Activated B cell treated with CpG ODN at 0.5 μM for 24 hours (primary cell): ENCODE measurements around the gene SDHC. TPM values are rescaled to one million over a fixed set of nuclear protein-coding genes. Genes with fewer than 3 reads are reported as not detected.
"Not testable (repeated sequence)": the region's sequence is repeated elsewhere in the genome, so short reads cannot be mapped to it uniquely, and the experiment has no call there.

Experiments
- ATAC-seq: fragments of 200-7000 bp; cut with Tn5 transposase; one replicate; pipeline ENCODE4 v1.10.0; 2021; ENCODE audit warnings: low read depth, mild to moderate bottlenecking, moderate library complexity
- CTCF ChIA-PET: fragments of 350-600 bp; sonication (Branson Sonifier 250); formaldehyde crosslinking; loops from one replicate; lab custom pipeline; 2021; ENCODE audit warnings: antibody characterized with exemption; lab: Charles Lee
- POLR2A ChIA-PET: fragments of 350-600 bp; sonication (Branson Sonifier 250); formaldehyde crosslinking; loops from one replicate; lab custom pipeline; 2021; ENCODE audit warnings: antibody characterized with exemption; lab: Charles Lee
- DNase-seq: peaks from one replicate; pipeline ENCODE4 v3.0.0; 2022
- H3K27ac Mint-ChIP-seq: one replicate; pipeline ENCODE4 v1.8.0; 2020; ENCODE audit warnings: mixed read lengths
- H3K27me3 Mint-ChIP-seq: one replicate; pipeline ENCODE4 v1.8.0; 2021; ENCODE audit warnings: mixed read lengths
- H3K36me3 Mint-ChIP-seq: one replicate; pipeline ENCODE4 v1.8.0; 2021; ENCODE audit warnings: low read depth, mixed read lengths
- H3K4me1 Mint-ChIP-seq: one replicate; pipeline ENCODE4 v1.8.0; 2021; ENCODE audit warnings: mixed read lengths
- H3K4me3 Mint-ChIP-seq: one replicate; pipeline ENCODE4 v1.8.0; 2020; ENCODE audit warnings: mild to moderate bottlenecking, mixed read lengths
- H3K9me3 Mint-ChIP-seq: one replicate; pipeline ENCODE4 v1.8.0; 2020; ENCODE audit warnings: mixed read lengths
- intact Hi-C: fragments of 100-400 bp; cut with micrococcal nuclease; formaldehyde crosslinking; loops from one replicate; pipeline ENCODE4 v1.15.1; 2024
- total RNA-seq: library from RNA; stranded (reverse); gene quantifications from 2 replicates; pipeline ENCODE4 v1.2.3, GENCODE V29; 2022
- TF ChIP-seq, protein P1 (sequence below): fragments of 200-600 bp; IDR thresholded peaks from one replicate; pipeline ENCODE4 v1.8.0; 2022; ENCODE audit warnings: antibody characterized with exemption, mild to moderate bottlenecking

Gene SDHC
- total RNA-seq, 1 donor from 2014 or later: 160 TPM

DNA sequence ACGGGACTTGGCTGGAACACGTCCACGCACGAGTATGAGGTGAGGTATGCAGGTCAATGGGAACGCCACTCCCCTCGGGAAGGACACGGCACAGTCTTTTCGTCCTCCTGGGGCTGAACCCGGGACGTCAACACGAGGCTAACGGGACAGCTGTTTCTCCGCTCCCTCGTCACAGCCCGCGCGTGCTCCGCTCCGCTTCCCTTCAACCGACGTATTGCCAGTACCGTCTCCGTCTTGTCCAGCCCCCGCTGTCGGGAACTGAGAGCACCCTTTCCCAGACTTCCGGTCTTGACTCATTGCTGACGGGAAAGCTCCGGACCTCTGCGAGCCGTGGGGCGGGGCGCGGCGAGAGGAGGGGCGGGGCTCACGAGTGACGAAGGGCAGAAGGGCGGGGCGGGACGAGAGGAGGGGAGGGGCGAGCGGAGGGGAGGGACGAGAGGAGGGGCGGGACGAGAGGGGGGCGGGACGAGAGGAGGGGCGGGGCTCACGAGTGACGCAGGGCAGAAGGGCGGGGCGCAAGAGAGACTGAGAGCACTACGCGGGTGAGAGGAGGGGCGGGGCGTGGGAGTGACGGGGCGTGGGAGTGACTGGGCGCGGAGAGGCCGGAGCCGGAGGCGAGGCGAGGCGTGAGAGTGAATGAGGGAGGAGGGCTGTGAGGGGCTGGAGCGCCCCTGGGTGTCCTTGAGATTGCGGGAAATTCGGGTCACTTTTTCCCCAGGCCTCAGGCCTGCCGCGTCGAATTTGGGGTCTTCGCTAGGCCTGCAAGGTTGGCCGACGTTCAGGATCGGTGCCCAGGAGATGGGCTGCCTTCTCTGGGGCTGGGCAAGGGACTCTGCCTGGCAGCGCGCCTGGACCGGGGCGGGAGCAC is 75.7 kb downstream of the SDHC start:
- intact Hi-C loops: loop anchor here (1.0 to 10.0 kb wide), 4 partner anchors 32 to 1295 kb away; partner anchors contain the start of genes CD48, IGSF8 and USF1
- POLR2A ChIA-PET: interaction anchor here (0.6 to 2.8 kb wide), 17 partner anchors 8 to 962 kb away, joined by 3 to 15 read pairs (median 5); partner anchors contain the start of genes DEDD, NDUFS2, NECTIN4 and NIT1

DNA sequence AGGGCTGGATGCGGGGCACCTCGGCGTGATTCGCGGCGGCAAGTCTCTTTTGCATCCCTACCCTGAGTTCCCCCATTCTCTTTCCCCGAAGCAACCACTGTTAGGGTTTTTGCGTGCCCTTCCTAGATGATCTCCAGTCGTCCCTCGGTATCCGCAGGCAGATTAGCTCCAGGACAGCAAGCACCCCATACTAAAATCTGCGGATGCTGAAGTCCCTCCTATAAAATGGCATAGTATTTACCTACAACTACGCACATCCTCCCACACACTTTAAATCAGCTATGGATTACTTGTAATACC is 76.3 kb downstream of the SDHC start:
- Mint-ChIP-seq H3K4me3 (peak overlapping the region; percentile 89), H3K4me1 (peaks cover 17% of the 10 kb centered on the region), H3K36me3 (peaks cover 2% of the 10 kb centered on the region), H3K27me3 (no peaks in the 10 kb centered on the region), H3K27ac (peak overlapping the region; percentile 90), H3K9me3 (no peaks in the 10 kb centered on the region)
- CTCF ChIA-PET: interaction anchor here (1.0 kb wide), 1 partner anchor 8 kb away, joined by 4 read pairs; no protein-coding TSS in a partner anchor
- no peak for ATAC-seq
- no peak for DNase-seq
- intact Hi-C loops: loop anchor here (10.0 kb wide), 3 partner anchors 346 to 1296 kb away; partner anchors contain the start of genes CD48, IGSF8 and USF1
- POLR2A ChIA-PET: interaction anchor here (1.3 to 2.8 kb wide), 4 partner anchors 9 to 188 kb away, joined by 3 to 15 read pairs (median 12); partner anchors contain the start of genes NDUFS2 and TOMM40L
- TF ChIP-seq, protein P1, sequence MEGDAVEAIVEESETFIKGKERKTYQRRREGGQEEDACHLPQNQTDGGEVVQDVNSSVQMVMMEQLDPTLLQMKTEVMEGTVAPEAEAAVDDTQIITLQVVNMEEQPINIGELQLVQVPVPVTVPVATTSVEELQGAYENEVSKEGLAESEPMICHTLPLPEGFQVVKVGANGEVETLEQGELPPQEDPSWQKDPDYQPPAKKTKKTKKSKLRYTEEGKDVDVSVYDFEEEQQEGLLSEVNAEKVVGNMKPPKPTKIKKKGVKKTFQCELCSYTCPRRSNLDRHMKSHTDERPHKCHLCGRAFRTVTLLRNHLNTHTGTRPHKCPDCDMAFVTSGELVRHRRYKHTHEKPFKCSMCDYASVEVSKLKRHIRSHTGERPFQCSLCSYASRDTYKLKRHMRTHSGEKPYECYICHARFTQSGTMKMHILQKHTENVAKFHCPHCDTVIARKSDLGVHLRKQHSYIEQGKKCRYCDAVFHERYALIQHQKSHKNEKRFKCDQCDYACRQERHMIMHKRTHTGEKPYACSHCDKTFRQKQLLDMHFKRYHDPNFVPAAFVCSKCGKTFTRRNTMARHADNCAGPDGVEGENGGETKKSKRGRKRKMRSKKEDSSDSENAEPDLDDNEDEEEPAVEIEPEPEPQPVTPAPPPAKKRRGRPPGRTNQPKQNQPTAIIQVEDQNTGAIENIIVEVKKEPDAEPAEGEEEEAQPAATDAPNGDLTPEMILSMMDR: no peak

More for the DNA sequence above, 75.7 kb downstream of the SDHC start:
- CTCF ChIA-PET: interaction anchor here (0.8 to 1.5 kb wide), 4 partner anchors 8 to 198 kb away, joined by 3 to 6 read pairs (median 4); no protein-coding TSS in a partner anchor
- DNase-seq (peak; percentile 90), ATAC-seq (peak; percentile 95)
- H3K4me1 Mint-ChIP-seq: peaks cover 17% of the 10 kb centered on the region
- peak overlapping the region; percentile 90 for H3K27ac Mint-ChIP-seq
- H3K4me3 Mint-ChIP-seq: peak overlapping the region; percentile 89
- H3K9me3 Mint-ChIP-seq: no peaks in the 10 kb centered on the region
- peaks cover 2% of the 10 kb centered on the region for H3K36me3 Mint-ChIP-seq
- no peaks in the 10 kb centered on the region for H3K27me3 Mint-ChIP-seq
- TF ChIP-seq, protein P1: no peak

DNA sequence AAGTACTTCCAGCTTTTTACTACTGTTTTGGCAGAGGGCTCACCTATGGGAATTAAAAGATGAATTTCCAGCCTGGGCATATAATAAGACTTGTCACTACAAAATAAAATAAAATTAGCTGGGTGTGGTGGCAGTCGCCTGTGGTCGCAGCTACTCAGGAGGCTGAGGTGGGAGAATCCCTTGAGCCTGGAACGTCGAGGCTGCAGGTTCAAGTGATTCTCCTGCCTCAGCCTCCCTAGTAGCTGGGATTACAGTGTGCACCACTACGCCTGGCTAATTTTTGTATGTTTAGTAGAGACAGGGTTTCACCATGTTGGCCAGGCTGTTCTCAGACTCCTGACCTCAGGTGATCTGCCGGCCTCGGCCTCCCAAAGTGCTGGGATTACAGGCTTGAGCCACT is 77.0 kb downstream of the SDHC start:
- intact Hi-C loops: loop anchor here (10.0 kb wide), 3 partner anchors 346 to 1296 kb away; partner anchors contain the start of genes CD48, IGSF8 and USF1
- H3K27ac Mint-ChIP-seq, ATAC-seq, DNase-seq, H3K27me3 Mint-ChIP-seq, H3K36me3 Mint-ChIP-seq, H3K9me3 Mint-ChIP-seq: not testable (repeated sequence)
- CTCF ChIA-PET: interaction anchor here (1.0 kb wide), 1 partner anchor 9 kb away, joined by 4 read pairs; no protein-coding TSS in a partner anchor
- Mint-ChIP-seq H3K4me1 (peaks cover 17% of the 10 kb centered on the region), H3K4me3 (peak overlapping the region; percentile 89)
- POLR2A ChIA-PET: interaction anchor here (1.3 to 2.8 kb wide), 3 partner anchors 9 to 189 kb away, joined by 3 to 15 read pairs (median 14); partner anchors contain the start of gene NDUFS2

DNA sequence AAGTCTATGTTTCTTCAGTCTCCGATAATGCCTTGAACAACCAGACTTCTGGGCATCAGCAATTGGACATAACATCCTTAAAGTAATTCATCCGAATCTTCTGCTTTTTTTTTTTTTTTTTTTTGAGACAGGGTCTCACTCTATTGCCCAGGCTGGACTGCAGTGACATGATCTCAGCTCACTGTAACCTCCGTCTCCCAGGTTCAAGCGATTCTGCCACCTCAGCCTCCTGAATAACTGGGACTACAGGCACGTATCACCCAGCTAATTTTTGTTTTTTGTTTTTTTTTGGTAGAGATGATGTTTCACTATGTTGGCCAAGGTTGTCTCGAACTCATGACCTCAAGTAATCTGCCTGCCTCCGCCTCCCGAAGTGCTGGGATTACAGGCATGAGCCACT is 77.4 kb downstream of the SDHC start:
- POLR2A ChIA-PET: interaction anchor here (2.8 kb wide), 1 partner anchor 8 kb away, joined by 14 read pairs; no protein-coding TSS in a partner anchor
- TF ChIP-seq, protein P1: no peak
- peak overlapping the region; percentile 15 for H3K4me3 Mint-ChIP-seq

DNA sequence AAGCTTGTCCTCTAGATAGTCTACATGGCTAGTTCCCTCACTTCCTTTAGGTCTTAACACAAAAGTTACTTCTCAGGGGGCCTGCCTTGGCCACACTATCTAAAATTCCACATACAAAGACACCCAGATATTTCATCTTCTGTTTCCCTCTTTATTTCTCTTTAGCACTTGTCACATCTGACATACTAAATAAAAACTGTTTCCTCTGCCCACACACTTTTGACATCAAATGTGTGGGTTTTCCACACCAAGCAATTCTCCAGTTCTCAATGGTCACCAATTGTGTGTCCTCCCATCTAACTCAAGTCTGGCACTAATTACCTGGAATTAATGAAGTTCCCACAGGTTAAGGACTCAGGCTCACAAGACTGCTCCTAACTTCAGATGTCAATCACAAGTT is 79.0 kb downstream of the SDHC start:
- Mint-ChIP-seq H3K4me3 (no peak overlapping the region), H3K27ac (no peak overlapping the region), H3K4me1 (peaks cover 14% of the 10 kb centered on the region), H3K27me3 (no peaks in the 10 kb centered on the region), H3K9me3 (no peaks in the 10 kb centered on the region), H3K36me3 (peaks cover 2% of the 10 kb centered on the region)
- ATAC-seq (no peak), DNase-seq (no peak)
- TF ChIP-seq, protein P1: no peak
- CTCF ChIA-PET: no interaction called here
- intact Hi-C loops: loop anchor here (10.0 kb wide), 3 partner anchors 348 to 1298 kb away; partner anchors contain the start of genes CD48, IGSF8 and USF1
- POLR2A ChIA-PET: no interaction called here

More for the DNA sequence above, 77.4 kb downstream of the SDHC start:
- Mint-ChIP-seq H3K27me3 (no peaks in the 10 kb centered on the region), H3K4me1 (peaks cover 14% of the 10 kb centered on the region), H3K27ac (no peak overlapping the region), H3K9me3 (no peaks in the 10 kb centered on the region), H3K36me3 (peaks cover 2% of the 10 kb centered on the region)
- intact Hi-C loops: loop anchor here (10.0 kb wide), 3 partner anchors 347 to 1297 kb away; partner anchors contain the start of genes CD48, IGSF8 and USF1
- CTCF ChIA-PET: no interaction called here
- DNase-seq (no peak), ATAC-seq (no peak)

DNA sequence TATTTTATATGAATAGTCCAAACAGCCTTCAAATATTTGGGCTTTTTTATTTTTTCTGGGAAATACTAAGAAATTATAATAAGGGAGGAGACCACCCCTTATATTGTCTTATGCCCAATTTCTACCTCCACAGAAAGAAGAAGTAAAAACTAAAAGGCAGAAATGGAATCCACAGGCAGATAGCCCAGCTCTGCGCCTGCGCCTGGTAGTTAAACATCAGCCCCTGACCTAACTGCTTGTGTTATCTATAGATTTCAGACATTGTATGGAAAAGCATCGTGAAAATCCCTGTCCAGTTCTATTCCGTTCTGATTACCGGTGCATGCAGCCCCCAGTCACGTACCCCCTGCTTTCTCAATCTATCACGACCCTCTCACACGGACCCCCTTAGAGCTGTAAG is 82.9 kb downstream of the SDHC start:
- H3K27me3 Mint-ChIP-seq, H3K9me3 Mint-ChIP-seq, H3K4me3 Mint-ChIP-seq, H3K27ac Mint-ChIP-seq, ATAC-seq, DNase-seq, CTCF ChIA-PET: not testable (repeated sequence)
- Mint-ChIP-seq H3K4me1 (peaks cover 26% of the 10 kb centered on the region), H3K36me3 (peaks cover 16% of the 10 kb centered on the region)
- intact Hi-C loops: loop anchor here (5.0 to 10.0 kb wide), 6 partner anchors 40 to 1302 kb away; partner anchors contain the start of genes ATF6, CD48, IGSF8 and USF1
- POLR2A ChIA-PET: interaction anchor here (0.7 kb wide), 1 partner anchor 353 kb away, joined by 4 read pairs; the partner anchor contains the start of gene DUSP12
